Suprapubic skin (tissue), 4 donors: ENCODE results near the gene ISX. TPM values are rescaled to one million over a fixed set of nuclear protein-coding genes. Genes with fewer than 3 reads are reported as not detected.
A peak's percentile ranks its signal among the peaks of the same experiment; 100 is the strongest.

Source experiments
- DNase-seq, 2 donors: peaks; one replicate each; pipeline ENCODE4 v3.0.0-alpha.2; 2019; ENCODE audit warnings: low spot score in 2 of 2
- H3K27ac ChIP-seq: fragments of 200-600 bp; sonication (generic); one replicate; pipeline ENCODE4 v1.5.1; 2019
- H3K27me3 ChIP-seq: fragments of 200-600 bp; sonication (generic); one replicate; pipeline ENCODE4 v1.5.1; 2019
- H3K36me3 ChIP-seq: fragments of 200-600 bp; sonication (generic); one replicate; pipeline ENCODE4 v1.5.1; 2019
- H3K4me1 ChIP-seq: fragments of 200-600 bp; sonication (generic); one replicate; pipeline ENCODE4 v1.5.1; 2019
- H3K4me3 ChIP-seq: fragments of 200-600 bp; sonication (generic); one replicate; pipeline ENCODE4 v1.5.1; 2019; ENCODE audit warnings: mild to moderate bottlenecking
- H3K9me3 ChIP-seq: fragments of 200-600 bp; sonication (generic); one replicate; pipeline ENCODE4 v1.5.1; 2019
- EP300 ChIP-seq: sonication (generic); formaldehyde crosslinking; IDR thresholded peaks from one replicate; pipeline ENCODE4 v1.6.1; 2017; ENCODE audit warnings: antibody characterized with exemption
- POLR2A ChIP-seq, 2 donors: fragments of 450-650 bp; IDR thresholded peaks; one replicate each; pipeline ENCODE4 v1.6.1; 2017; ENCODE audit warnings: antibody characterized with exemption in 2 of 2, mild to moderate bottlenecking in 2 of 2, moderate library complexity in 2 of 2
- POLR2AphosphoS5 ChIP-seq, 3 donors: sonication (generic); formaldehyde crosslinking; IDR thresholded peaks; one replicate each; pipeline ENCODE4 v1.6.1; 2017; ENCODE audit warnings: antibody characterized with exemption in 3 of 3
- WGBS: methylation state at CpG from one replicate; pipeline ENCODE4 v1.1.5; 2018; 5-methylcytosine and 5-hydroxymethylcytosine counted together
- total RNA-seq, 4 donors: library from RNA; depleted of rRNA; stranded (reverse); fragments of >200 nt; gene quantifications; one replicate each; pipeline ENCODE4 v1.1.0, GENCODE V29; 2016
- TF ChIP-seq, protein P1 (sequence below), 2 donors: fragments of 200-600 bp in 1 of 2; fragments of 450-650 bp in 1 of 2; sonication (generic) in 1 of 2; IDR thresholded peaks; one replicate each; pipeline ENCODE4 v1.5.1; 2016 to 2019; ENCODE audit warnings: antibody characterized with exemption in 2 of 2, mild to moderate bottlenecking in 1 of 2, moderate library complexity in 1 of 2

Gene ISX
- total RNA-seq, 4 donors from 2014 or later: not detected

GRCh38 chr22:35059632-35060031 is 6.3 kb upstream of the ISX start:
- TF ChIP-seq, protein P1, sequence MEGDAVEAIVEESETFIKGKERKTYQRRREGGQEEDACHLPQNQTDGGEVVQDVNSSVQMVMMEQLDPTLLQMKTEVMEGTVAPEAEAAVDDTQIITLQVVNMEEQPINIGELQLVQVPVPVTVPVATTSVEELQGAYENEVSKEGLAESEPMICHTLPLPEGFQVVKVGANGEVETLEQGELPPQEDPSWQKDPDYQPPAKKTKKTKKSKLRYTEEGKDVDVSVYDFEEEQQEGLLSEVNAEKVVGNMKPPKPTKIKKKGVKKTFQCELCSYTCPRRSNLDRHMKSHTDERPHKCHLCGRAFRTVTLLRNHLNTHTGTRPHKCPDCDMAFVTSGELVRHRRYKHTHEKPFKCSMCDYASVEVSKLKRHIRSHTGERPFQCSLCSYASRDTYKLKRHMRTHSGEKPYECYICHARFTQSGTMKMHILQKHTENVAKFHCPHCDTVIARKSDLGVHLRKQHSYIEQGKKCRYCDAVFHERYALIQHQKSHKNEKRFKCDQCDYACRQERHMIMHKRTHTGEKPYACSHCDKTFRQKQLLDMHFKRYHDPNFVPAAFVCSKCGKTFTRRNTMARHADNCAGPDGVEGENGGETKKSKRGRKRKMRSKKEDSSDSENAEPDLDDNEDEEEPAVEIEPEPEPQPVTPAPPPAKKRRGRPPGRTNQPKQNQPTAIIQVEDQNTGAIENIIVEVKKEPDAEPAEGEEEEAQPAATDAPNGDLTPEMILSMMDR (IDR thresholded peaks at IDR 0.05): no peak
- TF ChIP-seq POLR2AphosphoS5 (IDR thresholded peaks at IDR 0.05) (no peak), POLR2A (IDR thresholded peaks at IDR 0.05) (no peak), EP300 (no peak)
- no peak for DNase-seq
- Histone ChIP-seq H3K27me3 (no peaks in the 10 kb centered on the region), H3K27ac (no peak overlapping the region), H3K9me3 (no peaks in the 10 kb centered on the region), H3K36me3 (no peaks in the 10 kb centered on the region), H3K4me3 (no peak overlapping the region), H3K4me1 (no peaks in the 10 kb centered on the region)
- WGBS: 90% methylated on average over 3 of the region's 3 CpGs

- DNase-seq: no peak
- H3K9me3 ChIP-seq: no peaks in the 10 kb centered on the region
- no peak for TF ChIP-seq POLR2A (IDR thresholded peaks at IDR 0.05)
- no peak for TF ChIP-seq POLR2AphosphoS5 (IDR thresholded peaks at IDR 0.05)
- TF ChIP-seq EP300: no peak
- TF ChIP-seq, protein P1 (IDR thresholded peaks at IDR 0.05): no peak
- WGBS: 94% methylated on average over 1 of the region's 1 CpG
- no peak overlapping the region for H3K27ac ChIP-seq
- H3K4me3 ChIP-seq: no peak overlapping the region
- no peaks in the 10 kb centered on the region for H3K36me3 ChIP-seq
- no peaks in the 10 kb centered on the region for H3K4me1 ChIP-seq
- no peaks in the 10 kb centered on the region for H3K27me3 ChIP-seq
These were observed 1.3 kb upstream of the ISX start for GRCh38 chr22:35064664-35065063.

DNA sequence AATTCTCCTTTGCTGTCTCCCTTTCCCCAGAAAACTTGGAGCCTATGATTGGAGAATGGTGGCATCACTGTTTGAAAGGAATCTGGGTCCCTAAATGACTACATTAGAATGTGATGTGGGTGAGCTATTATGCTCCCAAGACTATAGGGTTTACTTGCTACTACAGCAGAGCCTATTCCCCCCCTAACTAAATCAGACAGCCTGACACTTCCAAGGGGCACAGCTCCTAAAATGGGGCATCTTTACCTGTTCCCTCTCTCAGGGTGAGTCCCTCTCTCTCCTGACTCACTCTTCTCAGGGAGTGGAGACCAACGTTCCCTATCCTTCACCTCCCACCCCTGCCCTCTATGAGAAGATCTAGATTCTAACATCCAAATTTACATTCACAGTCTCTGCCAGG is 775 bp upstream of the ISX start:
- Histone ChIP-seq H3K36me3 (no peaks in the 10 kb centered on the region), H3K4me3 (no peak overlapping the region), H3K9me3 (no peaks in the 10 kb centered on the region), H3K27me3 (no peaks in the 10 kb centered on the region), H3K27ac (no peak overlapping the region), H3K4me1 (no peaks in the 10 kb centered on the region)
- TF ChIP-seq, protein P1 (IDR thresholded peaks at IDR 0.05): no peak
- TF ChIP-seq POLR2A (IDR thresholded peaks at IDR 0.05): no peak
- no peak for TF ChIP-seq POLR2AphosphoS5 (IDR thresholded peaks at IDR 0.05)
- no peak for TF ChIP-seq EP300
- no CpG with 5 or more reads among the region's 1 CpG for WGBS
- DNase-seq: no peak

DNA sequence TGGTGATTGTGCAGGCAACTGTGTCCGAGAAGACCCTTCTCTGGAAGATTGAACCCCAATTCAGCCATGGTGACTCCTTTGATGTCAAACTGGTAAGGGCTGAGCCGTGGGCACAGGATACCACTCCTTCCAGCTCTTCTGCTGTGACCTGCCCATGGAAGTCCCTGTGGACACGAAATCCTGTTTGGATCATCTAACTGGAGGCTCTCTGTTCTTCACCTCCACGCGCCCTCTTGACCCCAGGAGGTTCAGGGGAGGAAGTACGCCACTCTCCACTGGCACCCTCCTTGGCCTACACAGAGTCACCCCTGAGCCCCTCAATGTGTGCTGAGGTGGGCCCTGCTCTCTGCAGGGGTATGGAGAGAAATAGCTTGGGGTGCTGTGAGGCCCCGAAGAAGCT is 810 bp downstream of the ISX start:
- Histone ChIP-seq H3K9me3 (no peaks in the 10 kb centered on the region), H3K27ac (no peak overlapping the region), H3K4me1 (no peaks in the 10 kb centered on the region), H3K4me3 (no peak overlapping the region), H3K27me3 (no peaks in the 10 kb centered on the region), H3K36me3 (no peaks in the 10 kb centered on the region)
- 80% methylated on average over 6 of the region's 7 CpGs for WGBS
- DNase-seq: peak in 1 of 2 donors; percentile 53
- no peak for TF ChIP-seq EP300
- TF ChIP-seq POLR2AphosphoS5 (IDR thresholded peaks at IDR 0.05): no peak
- no peak for TF ChIP-seq POLR2A (IDR thresholded peaks at IDR 0.05)
- TF ChIP-seq, protein P1 (IDR thresholded peaks at IDR 0.05): no peak

DNA sequence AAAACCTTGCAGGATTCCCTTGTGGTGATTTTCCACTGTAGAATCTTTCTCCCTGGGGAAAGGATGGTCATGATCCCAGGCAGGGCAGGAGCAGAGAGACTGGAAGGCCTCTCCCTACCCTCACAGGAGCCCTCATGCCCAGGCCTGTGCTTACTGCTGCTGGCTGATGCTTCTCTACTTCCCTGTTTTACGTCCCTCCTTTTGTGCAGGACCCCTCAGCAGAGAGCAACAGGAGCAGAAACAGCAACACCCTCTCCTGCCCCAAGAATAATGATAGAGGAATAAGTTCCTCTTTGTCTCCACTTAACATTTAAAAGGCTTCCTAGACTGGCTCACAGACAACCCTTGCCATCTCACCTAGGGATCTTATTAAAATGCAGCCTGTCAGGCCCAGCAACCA is 3.6 kb downstream of the ISX start:
- whole genome bisulfite sequencing: 67% methylated on average over 1 of the region's 1 CpG
- no peak overlapping the region for H3K4me3 ChIP-seq
- H3K4me1 ChIP-seq: no peaks in the 10 kb centered on the region
- no peaks in the 10 kb centered on the region for H3K36me3 ChIP-seq
- no peak for TF ChIP-seq POLR2A (IDR thresholded peaks at IDR 0.05)
- TF ChIP-seq, protein P1 (IDR thresholded peaks at IDR 0.05): no peak
- TF ChIP-seq POLR2AphosphoS5 (IDR thresholded peaks at IDR 0.05): no peak
- no peak for TF ChIP-seq EP300
- no peaks in the 10 kb centered on the region for H3K27me3 ChIP-seq
- H3K9me3 ChIP-seq: no peaks in the 10 kb centered on the region
- no peak overlapping the region for H3K27ac ChIP-seq
- DNase-seq: peak in 1 of 2 donors; percentile 8
